ENCODE data around the gene CDKN2B-AS1. TPM values are rescaled to one million over a fixed set of nuclear protein-coding genes. Genes with fewer than 3 reads are reported as not detected.

Gene CDKN2B-AS1
- total and polyA plus RNA-seq, 2 of the 13 experiments (the other 11 are each of a cell fraction or from before 2014, with no cell fraction given) = 0.64 to 2.3 TPM

- TF ChIP-seq MYPOP (CRISPR knock-in tag; IDR thresholded peaks at IDR 0.05) = peak; percentile 29; the same call in 1 of the 2 replicates
- peak; percentile 59; the same call in 1 of the 2 replicates for TF ChIP-seq ZNF709 (CRISPR knock-in tag; IDR thresholded peaks at IDR 0.05)
- TF ChIP-seq ZNF883 (CRISPR knock-in tag; IDR thresholded peaks at IDR 0.05; ENCODE audit: not compliant biosample characterization) = peak; percentile 43
- peak; percentile 89; the same call in 1 of the 2 replicates for TF ChIP-seq CHCHD3 (CRISPR knock-in tag; IDR thresholded peaks at IDR 0.05)
- no peak; the same call in 1 of the 2 replicates for TF ChIP-seq ZNF543 (CRISPR knock-in tag; IDR thresholded peaks at IDR 0.05)
- 0 out of 2 replicates have a peak, but pooled peaks have one; percentile 15 for TF ChIP-seq ZNF772 (CRISPR knock-in tag; IDR thresholded peaks at IDR 0.05)
- peak; percentile 11; the same call in 1 of the 2 replicates for TF ChIP-seq THAP11 (CRISPR knock-in tag; IDR thresholded peaks at IDR 0.05)
- TF ChIP-seq ZNF598 (CRISPR knock-in tag; IDR thresholded peaks at IDR 0.05; ENCODE audit: borderline replicate concordance) = peak; percentile 92; the same call in 1 of the 2 replicates
- TF ChIP-seq, protein P1, sequence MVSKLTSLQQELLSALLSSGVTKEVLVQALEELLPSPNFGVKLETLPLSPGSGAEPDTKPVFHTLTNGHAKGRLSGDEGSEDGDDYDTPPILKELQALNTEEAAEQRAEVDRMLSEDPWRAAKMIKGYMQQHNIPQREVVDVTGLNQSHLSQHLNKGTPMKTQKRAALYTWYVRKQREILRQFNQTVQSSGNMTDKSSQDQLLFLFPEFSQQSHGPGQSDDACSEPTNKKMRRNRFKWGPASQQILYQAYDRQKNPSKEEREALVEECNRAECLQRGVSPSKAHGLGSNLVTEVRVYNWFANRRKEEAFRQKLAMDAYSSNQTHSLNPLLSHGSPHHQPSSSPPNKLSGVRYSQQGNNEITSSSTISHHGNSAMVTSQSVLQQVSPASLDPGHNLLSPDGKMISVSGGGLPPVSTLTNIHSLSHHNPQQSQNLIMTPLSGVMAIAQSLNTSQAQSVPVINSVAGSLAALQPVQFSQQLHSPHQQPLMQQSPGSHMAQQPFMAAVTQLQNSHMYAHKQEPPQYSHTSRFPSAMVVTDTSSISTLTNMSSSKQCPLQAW (CRISPR knock-in tag; IDR thresholded peaks at IDR 0.05) = peak; percentile 44; the same call in 1 of the 2 replicates
- TF ChIP-seq THAP9 (CRISPR knock-in tag; IDR thresholded peaks at IDR 0.05; ENCODE audit: borderline replicate concordance) = peak; percentile 32; the same call in 1 of the 2 replicates
- TF ChIP-seq, protein P2, sequence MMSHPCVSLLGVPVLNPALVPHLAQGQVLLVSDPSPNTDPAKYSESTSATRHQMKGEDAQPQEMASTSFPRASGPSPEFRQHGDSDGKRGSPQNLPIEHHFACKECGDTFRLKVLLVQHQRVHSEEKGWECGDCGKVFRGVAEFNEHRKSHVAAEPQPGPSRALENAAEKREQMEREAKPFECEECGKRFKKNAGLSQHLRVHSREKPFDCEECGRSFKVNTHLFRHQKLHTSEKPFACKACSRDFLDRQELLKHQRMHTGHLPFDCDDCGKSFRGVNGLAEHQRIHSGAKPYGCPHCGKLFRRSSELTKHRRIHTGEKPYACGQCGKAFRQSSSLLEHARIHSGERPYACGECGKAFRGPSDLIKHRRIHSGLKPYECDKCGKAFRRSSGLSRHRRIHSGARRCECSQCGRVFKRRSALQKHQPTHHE (CRISPR knock-in tag; IDR thresholded peaks at IDR 0.05; ENCODE audit: borderline replicate concordance) = no peak
- TF ChIP-seq ZNF142 (CRISPR knock-in tag; IDR thresholded peaks at IDR 0.05) = peak; percentile 56; the same call in 1 of the 2 replicates
These were observed 14.3 kb downstream of the CDKN2B-AS1 start, which contains the start of gene CDKN2B (continued) for GRCh38 chr9:22008717-22009505.

Data from HepG2 (cell line).